Measurements from ENCODE around the gene PPP2R5C. TPM values are rescaled to one million over a fixed set of nuclear protein-coding genes. Genes with fewer than 3 reads are reported as not detected.
"Not testable (repeated sequence)": the region's sequence is repeated elsewhere in the genome, so short reads cannot be mapped to it uniquely, and the experiment has no call there.

Gene PPP2R5C
- total RNA-seq, 3 donors from 2014 or later: 90.5 to 105 (median 102) TPM

- no peak for DNase-seq (ENCODE audit: low spot score in 2 of 2)
- TF ChIP-seq POLR2A (IDR thresholded peaks at IDR 0.05): no peak
- TF ChIP-seq, protein P1, sequence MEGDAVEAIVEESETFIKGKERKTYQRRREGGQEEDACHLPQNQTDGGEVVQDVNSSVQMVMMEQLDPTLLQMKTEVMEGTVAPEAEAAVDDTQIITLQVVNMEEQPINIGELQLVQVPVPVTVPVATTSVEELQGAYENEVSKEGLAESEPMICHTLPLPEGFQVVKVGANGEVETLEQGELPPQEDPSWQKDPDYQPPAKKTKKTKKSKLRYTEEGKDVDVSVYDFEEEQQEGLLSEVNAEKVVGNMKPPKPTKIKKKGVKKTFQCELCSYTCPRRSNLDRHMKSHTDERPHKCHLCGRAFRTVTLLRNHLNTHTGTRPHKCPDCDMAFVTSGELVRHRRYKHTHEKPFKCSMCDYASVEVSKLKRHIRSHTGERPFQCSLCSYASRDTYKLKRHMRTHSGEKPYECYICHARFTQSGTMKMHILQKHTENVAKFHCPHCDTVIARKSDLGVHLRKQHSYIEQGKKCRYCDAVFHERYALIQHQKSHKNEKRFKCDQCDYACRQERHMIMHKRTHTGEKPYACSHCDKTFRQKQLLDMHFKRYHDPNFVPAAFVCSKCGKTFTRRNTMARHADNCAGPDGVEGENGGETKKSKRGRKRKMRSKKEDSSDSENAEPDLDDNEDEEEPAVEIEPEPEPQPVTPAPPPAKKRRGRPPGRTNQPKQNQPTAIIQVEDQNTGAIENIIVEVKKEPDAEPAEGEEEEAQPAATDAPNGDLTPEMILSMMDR (IDR thresholded peaks at IDR 0.05): no peak
- no peak for TF ChIP-seq POLR2AphosphoS5 (IDR thresholded peaks at IDR 0.05)
- Histone ChIP-seq H3K27ac (peak overlapping the region in 1 of 2 donors; percentile 57), H3K27me3 (no peaks in the 10 kb centered on the region), H3K4me1 (no peaks in the 10 kb centered on the region), H3K9me3 (no peaks in the 10 kb centered on the region), H3K36me3 (no peaks in the 10 kb centered on the region), H3K4me3 (no peak overlapping the region)
- intact Hi-C loops (cut with DNase I; ENCODE audit: low total_unique reads): no loop called here
These were observed 36.3 kb downstream of the PPP2R5C start for GRCh38 chr14:101797856-101798255.

GRCh38 chr14:101804373-101804772 lies 42.9 kb downstream of the PPP2R5C start:
- H3K4me1 ChIP-seq; DNase-seq (ENCODE audit: low spot score in 2 of 2); H3K27ac ChIP-seq; H3K9me3 ChIP-seq; H3K36me3 ChIP-seq; H3K4me3 ChIP-seq; H3K27me3 ChIP-seq; intact Hi-C loops (cut with DNase I; ENCODE audit: low total_unique reads): not testable (repeated sequence)

GRCh38 chr14:101806252-101806651 lies 44.7 kb downstream of the PPP2R5C start:
- H3K27me3 ChIP-seq; H3K27ac ChIP-seq; H3K4me1 ChIP-seq; H3K4me3 ChIP-seq; H3K36me3 ChIP-seq; intact Hi-C loops (cut with DNase I; ENCODE audit: low total_unique reads); DNase-seq (ENCODE audit: low spot score in 2 of 2); H3K9me3 ChIP-seq: not testable (repeated sequence)

DNA sequence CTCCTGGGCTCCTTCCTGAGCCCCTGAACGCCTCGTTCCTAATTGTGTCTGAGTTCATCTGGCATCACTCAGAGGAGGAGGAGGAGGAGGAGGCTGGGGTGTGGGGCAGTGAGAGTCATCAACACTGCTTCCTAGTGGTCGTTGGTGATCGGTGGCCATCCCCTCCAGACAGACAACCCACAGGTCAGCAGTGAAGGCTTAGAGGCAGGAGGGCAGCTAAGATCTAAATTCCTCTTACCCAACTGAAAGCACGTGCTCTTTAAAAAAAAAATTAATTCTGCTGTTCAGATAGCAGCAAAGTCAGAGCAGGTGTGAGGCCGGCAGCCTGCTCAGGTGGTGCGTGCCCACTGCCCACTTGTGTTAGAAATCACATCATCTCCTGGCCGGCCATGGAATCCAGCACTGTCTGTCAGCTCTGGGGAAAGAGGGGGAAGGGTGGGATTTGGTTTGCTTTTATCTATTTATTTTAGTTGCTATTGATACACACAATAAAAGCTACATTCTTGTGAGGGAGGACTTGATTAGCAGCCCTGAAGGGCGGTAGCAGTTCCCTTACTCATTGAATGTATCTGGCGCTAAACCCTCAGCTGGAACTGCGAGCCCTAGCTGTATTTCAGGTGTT lies 46.6 kb downstream of the PPP2R5C start:
- Histone ChIP-seq H3K36me3 (no peaks in the 10 kb centered on the region), H3K27ac (peak overlapping the region; percentile 36 to 99), H3K4me1 (peaks cover 0 to 19% of the 10 kb centered on the region in 2 donors), H3K27me3 (no peaks in the 10 kb centered on the region), H3K9me3 (no peaks in the 10 kb centered on the region), H3K4me3 (no peak overlapping the region)
- no peak for DNase-seq (ENCODE audit: low spot score in 2 of 2)
- intact Hi-C loops (cut with DNase I; ENCODE audit: low total_unique reads): no loop called here
- TF ChIP-seq POLR2A (IDR thresholded peaks at IDR 0.05): no peak
- TF ChIP-seq, protein P1 (IDR thresholded peaks at IDR 0.05): no peak
- TF ChIP-seq POLR2AphosphoS5 (IDR thresholded peaks at IDR 0.05): no peak

DNA sequence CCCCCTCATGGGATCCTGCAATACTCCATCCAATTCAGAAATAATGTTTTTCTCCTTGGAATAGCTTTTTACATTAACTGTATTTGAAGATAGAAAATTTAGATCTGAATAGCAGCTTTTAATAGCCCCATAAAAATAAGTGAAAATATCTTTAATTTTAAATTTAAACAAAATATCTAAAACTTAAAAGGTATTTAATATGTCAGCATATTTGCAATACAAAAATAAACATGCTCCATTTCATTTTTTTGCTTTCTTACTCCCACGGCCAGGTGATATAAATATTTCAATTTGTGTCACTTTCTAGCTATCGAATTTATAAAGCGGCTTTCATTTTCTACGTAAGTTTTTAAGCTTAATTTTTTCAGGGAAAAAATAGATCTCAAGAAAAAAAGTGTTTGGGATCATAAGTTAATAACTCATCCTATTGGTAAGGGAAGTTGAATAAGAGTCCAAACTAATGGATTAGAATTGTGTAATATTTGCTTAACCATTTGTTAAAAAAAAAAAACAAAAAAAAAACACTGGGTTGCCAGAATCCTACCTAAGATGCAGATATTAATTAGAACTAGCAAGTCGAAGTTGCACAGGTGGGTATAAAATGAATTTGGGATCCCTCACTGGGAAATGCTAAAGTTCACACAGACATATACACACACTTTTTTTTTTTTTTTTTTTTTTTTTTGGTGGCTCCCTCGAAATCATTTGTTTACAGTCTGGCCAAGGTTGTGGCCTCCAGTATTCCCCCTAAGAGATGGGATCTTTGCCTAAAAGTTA lies 47.6 kb downstream of the PPP2R5C start:
- TF ChIP-seq, protein P1 (IDR thresholded peaks at IDR 0.05): no peak
- no peak for TF ChIP-seq POLR2A (IDR thresholded peaks at IDR 0.05)
- TF ChIP-seq POLR2AphosphoS5 (IDR thresholded peaks at IDR 0.05): no peak
- Histone ChIP-seq H3K27ac (peak overlapping the region; percentile 95 to 99), H3K9me3 (no peaks in the 10 kb centered on the region), H3K36me3 (no peaks in the 10 kb centered on the region), H3K27me3 (no peaks in the 10 kb centered on the region), H3K4me3 (peak overlapping the region; percentile 64 to 68 (median 67)), H3K4me1 (peaks cover 0 to 24% of the 10 kb centered on the region in 2 donors)
- DNase-seq (ENCODE audit: low spot score in 2 of 2): no peak
- intact Hi-C loops (cut with DNase I; ENCODE audit: low total_unique reads): no loop called here
